BLaER1 (cell line): ENCODE measurements around the gene ATXN3L.
A peak's percentile ranks its signal among the peaks of the same experiment; 100 is the strongest.

Experiments used
- H3K27ac ChIP-seq: shearing (Covaris generic); formaldehyde crosslinking; 2 replicates; pipeline ENCODE4 v1.8.1; 2022
- H3K27me3 ChIP-seq: shearing (Covaris generic); formaldehyde crosslinking; 2 replicates; pipeline ENCODE4 v1.8.1; 2022
- H3K36me3 ChIP-seq: shearing (Covaris generic); formaldehyde crosslinking; 2 replicates; pipeline ENCODE4 v1.8.1; 2022
- H3K4me1 ChIP-seq: shearing (Covaris generic); formaldehyde crosslinking; 2 replicates; pipeline ENCODE4 v1.8.1; 2022
- H3K4me2 ChIP-seq: shearing (Covaris generic); formaldehyde crosslinking; 2 replicates; pipeline ENCODE4 v1.8.1; 2022
- H3K4me3 ChIP-seq: shearing (Covaris generic); formaldehyde crosslinking; 2 replicates; pipeline ENCODE4 v1.8.1; 2022
- H3K9ac ChIP-seq: shearing (Covaris generic); formaldehyde crosslinking; 2 replicates; pipeline ENCODE4 v1.8.1; 2022
- H3K9me3 ChIP-seq: shearing (Covaris generic); formaldehyde crosslinking; 2 replicates; pipeline ENCODE4 v1.8.1; 2022
- H4K20me1 ChIP-seq: shearing (Covaris generic); formaldehyde crosslinking; 2 replicates; pipeline ENCODE4 v1.8.1; 2022
- Cebpa-rat ChIP-seq: shearing (Covaris generic); IDR thresholded peaks from 2 replicates; pipeline ENCODE4 v1.8.1; 2022

Gene ATXN3L

GRCh38 chrX:13319953-13320352 is at the start of gene ATXN3L:
TSS of gene ATXN3L (minus strand) at chrX:13320053. CDS start at chrX:13319934, 119 bp downstream.
- Histone ChIP-seq H3K4me1 (no peaks in the 10 kb centered on the region), H3K27me3 (no peaks in the 10 kb centered on the region), H3K9ac (no peak within 1 kb of the TSS), H3K36me3 (no peaks in the 10 kb centered on the region), H3K9me3 (no peaks in the 10 kb centered on the region), H4K20me1 (no peaks in the 10 kb centered on the region), H3K4me2 (no peak within 1 kb of the TSS), H3K27ac (no peak within 1 kb of the TSS), H3K4me3 (no peak within 1 kb of the TSS)
- no peak for TF ChIP-seq Cebpa-rat

GRCh38 chrX:13369256-13370030 is 49.6 kb upstream of the ATXN3L start:
- no peak overlapping the region for H3K27ac ChIP-seq
- H4K20me1 ChIP-seq: no peaks in the 10 kb centered on the region
- H3K36me3 ChIP-seq: no peaks in the 10 kb centered on the region
- H3K9ac ChIP-seq: no peak overlapping the region
- no peak overlapping the region for H3K4me3 ChIP-seq
- H3K27me3 ChIP-seq: peaks cover 57% of the 10 kb centered on the region
- no peak overlapping the region for H3K4me2 ChIP-seq
- no peak for TF ChIP-seq Cebpa-rat
- no peaks in the 10 kb centered on the region for H3K9me3 ChIP-seq
- H3K4me1 ChIP-seq: no peaks in the 10 kb centered on the region

- no peaks in the 10 kb centered on the region for H3K36me3 ChIP-seq
- no peak overlapping the region for H3K4me3 ChIP-seq
- no peak overlapping the region for H3K9ac ChIP-seq
- H3K9me3 ChIP-seq: no peaks in the 10 kb centered on the region
- no peaks in the 10 kb centered on the region for H3K4me1 ChIP-seq
- no peak overlapping the region for H3K4me2 ChIP-seq
- no peak for TF ChIP-seq Cebpa-rat
- H3K27me3 ChIP-seq: peaks cover 50% of the 10 kb centered on the region
- no peak overlapping the region for H3K27ac ChIP-seq
- no peaks in the 10 kb centered on the region for H4K20me1 ChIP-seq
These were observed 48.1 kb upstream of the ATXN3L start for GRCh38 chrX:13367950-13368349.

- Histone ChIP-seq H4K20me1 (no peaks in the 10 kb centered on the region), H3K27ac (no peak overlapping the region), H3K9me3 (no peaks in the 10 kb centered on the region; the same call in none of the 2 replicates), H3K9ac (no peak overlapping the region), H3K4me1 (no peaks in the 10 kb centered on the region), H3K36me3 (no peaks in the 10 kb centered on the region), H3K4me2 (no peak overlapping the region), H3K27me3 (peaks cover 44% of the 10 kb centered on the region), H3K4me3 (no peak overlapping the region)
- no peak for TF ChIP-seq Cebpa-rat
These were observed 46.8 kb upstream of the ATXN3L start for GRCh38 chrX:13366698-13367097.

GRCh38 chrX:13365161-13365560 is 45.3 kb upstream of the ATXN3L start:
- no peaks in the 10 kb centered on the region for H4K20me1 ChIP-seq
- no peaks in the 10 kb centered on the region; the same call in none of the 2 replicates for H3K9me3 ChIP-seq
- H3K4me1 ChIP-seq: no peaks in the 10 kb centered on the region
- no peak overlapping the region for H3K4me2 ChIP-seq
- H3K27ac ChIP-seq: no peak overlapping the region
- H3K4me3 ChIP-seq: no peak overlapping the region
- TF ChIP-seq Cebpa-rat: no peak
- H3K27me3 ChIP-seq: peaks cover 42% of the 10 kb centered on the region
- no peak overlapping the region for H3K9ac ChIP-seq
- no peaks in the 10 kb centered on the region for H3K36me3 ChIP-seq

- no peak overlapping the region for H3K9ac ChIP-seq
- H3K4me3 ChIP-seq: no peak overlapping the region
- no peak for TF ChIP-seq Cebpa-rat
- no peaks in the 10 kb centered on the region for H3K4me1 ChIP-seq
- peaks cover 40% of the 10 kb centered on the region for H3K27me3 ChIP-seq
- no peak overlapping the region for H3K4me2 ChIP-seq
- H4K20me1 ChIP-seq: no peaks in the 10 kb centered on the region
- no peaks in the 10 kb centered on the region; the same call in none of the 2 replicates for H3K9me3 ChIP-seq
- no peak overlapping the region for H3K27ac ChIP-seq
- no peaks in the 10 kb centered on the region for H3K36me3 ChIP-seq
These were observed 44.5 kb upstream of the ATXN3L start for GRCh38 chrX:13364230-13364857.

GRCh38 chrX:13360146-13360545 is 40.3 kb upstream of the ATXN3L start:
- Histone ChIP-seq H3K4me3 (no peak overlapping the region), H3K27ac (no peak overlapping the region), H3K4me1 (no peaks in the 10 kb centered on the region), H3K9me3 (no peaks in the 10 kb centered on the region; the same call in none of the 2 replicates), H3K4me2 (no peak overlapping the region), H3K27me3 (peaks cover 8% of the 10 kb centered on the region; the same call in 1 of the 2 replicates), H4K20me1 (no peaks in the 10 kb centered on the region), H3K9ac (no peak overlapping the region), H3K36me3 (no peaks in the 10 kb centered on the region)
- no peak for TF ChIP-seq Cebpa-rat

- no peaks in the 10 kb centered on the region; the same call in none of the 2 replicates for H3K9me3 ChIP-seq
- H3K9ac ChIP-seq: no peak overlapping the region
- no peak overlapping the region for H3K27ac ChIP-seq
- no peaks in the 10 kb centered on the region for H4K20me1 ChIP-seq
- no peak for TF ChIP-seq Cebpa-rat
- peaks cover 15% of the 10 kb centered on the region; the same call in 1 of the 2 replicates for H3K27me3 ChIP-seq
- H3K4me2 ChIP-seq: no peak overlapping the region
- H3K4me3 ChIP-seq: no peak overlapping the region
- H3K4me1 ChIP-seq: no peaks in the 10 kb centered on the region
- H3K36me3 ChIP-seq: no peaks in the 10 kb centered on the region
These were observed 38.1 kb upstream of the ATXN3L start for GRCh38 chrX:13357925-13358324.

GRCh38 chrX:13346646-13347045 is 26.8 kb upstream of the ATXN3L start:
- Histone ChIP-seq H3K36me3 (no peaks in the 10 kb centered on the region), H3K9ac (no peak overlapping the region), H3K4me1 (peaks cover 26% of the 10 kb centered on the region), H3K27ac (no peak overlapping the region), H3K4me2 (no peak overlapping the region), H4K20me1 (no peaks in the 10 kb centered on the region), H3K4me3 (no peak overlapping the region), H3K9me3 (peaks cover 5% of the 10 kb centered on the region; the same call in 1 of the 2 replicates), H3K27me3 (no peaks in the 10 kb centered on the region)
- TF ChIP-seq Cebpa-rat: no peak

- no peak for TF ChIP-seq Cebpa-rat
- no peaks in the 10 kb centered on the region for H3K27me3 ChIP-seq
- H4K20me1 ChIP-seq: no peaks in the 10 kb centered on the region
- H3K4me1 ChIP-seq: peaks cover 26% of the 10 kb centered on the region
- H3K36me3 ChIP-seq: no peaks in the 10 kb centered on the region
- H3K4me3 ChIP-seq: no peak overlapping the region
- H3K9ac ChIP-seq: no peak overlapping the region
- peak overlapping the region; percentile 44 for H3K4me2 ChIP-seq
- H3K9me3 ChIP-seq: peaks cover 5% of the 10 kb centered on the region; the same call in 1 of the 2 replicates
- H3K27ac ChIP-seq: no peak overlapping the region
These were observed 25.6 kb upstream of the ATXN3L start for GRCh38 chrX:13345438-13345837.
